Fibroblast of lung (primary cell): Measurements from ENCODE around the gene PAN2.
A peak's percentile ranks its signal among the peaks of the same experiment; 100 is the strongest.

Experiments used
- CTCF ChIP-seq, 2 donors: IDR thresholded peaks in 1 of 2; conservative IDR thresholded peaks in 1 of 2; 1 replicate in 1 of 2; 2 replicates in 1 of 2; pipeline ENCODE4 v1.5.1; 2011 to 2012; ENCODE audit warnings: low read length in 2 of 2, control low read depth in 1 of 2, inconsistent platforms in 1 of 2, low read depth in 1 of 2, mild to moderate bottlenecking in 1 of 2
- EZH2 ChIP-seq: IDR thresholded peaks from 2 replicates; pipeline ENCODE4 v1.5.1; 2012; ENCODE audit warnings: low read length, control low read depth, mild to moderate bottlenecking; ENCODE audit errors: missing control alignments

DNA sequence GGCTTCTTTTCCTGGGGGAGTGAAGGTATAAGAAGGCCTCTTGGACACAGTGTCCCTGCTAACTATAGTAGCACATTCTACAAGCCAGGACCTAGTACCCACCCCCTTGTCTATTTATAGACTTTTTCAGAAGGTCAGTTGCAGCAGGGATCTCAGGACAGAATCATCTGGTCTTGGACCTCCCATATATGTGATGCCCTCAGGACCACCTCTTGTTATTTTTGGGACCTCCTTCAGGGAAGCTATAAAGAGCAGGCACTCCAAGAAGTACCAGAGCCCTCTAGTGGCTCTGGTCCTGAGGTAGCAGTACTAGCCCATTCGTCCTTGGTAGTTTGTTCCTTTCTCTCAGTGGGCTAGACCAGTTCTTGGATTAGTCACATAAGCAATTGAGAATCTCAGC is 62.8 kb downstream of the PAN2 start:
- TF ChIP-seq CTCF (conservative IDR thresholded peaks at IDR 0.05 in 1 of 2, IDR thresholded peaks at IDR 0.05 in 1 of 2; ENCODE audit: low read depth in 1 of 2, low read length in 2 of 2) (peak; percentile 49 to 61), EZH2 (no peak)
